Nucleus accumbens (tissue), 56 donors: ENCODE results near the gene GANAB.
"Not testable (repeated sequence)": the region's sequence is repeated elsewhere in the genome, so short reads cannot be mapped to it uniquely, and the experiment has no call there.

Source experiments
- DNase-seq, 56 donors: peaks; one replicate each; lab custom pipeline; 2025; lab: John Stamatoyannopoulos, UW

GANAB gene

DNA sequence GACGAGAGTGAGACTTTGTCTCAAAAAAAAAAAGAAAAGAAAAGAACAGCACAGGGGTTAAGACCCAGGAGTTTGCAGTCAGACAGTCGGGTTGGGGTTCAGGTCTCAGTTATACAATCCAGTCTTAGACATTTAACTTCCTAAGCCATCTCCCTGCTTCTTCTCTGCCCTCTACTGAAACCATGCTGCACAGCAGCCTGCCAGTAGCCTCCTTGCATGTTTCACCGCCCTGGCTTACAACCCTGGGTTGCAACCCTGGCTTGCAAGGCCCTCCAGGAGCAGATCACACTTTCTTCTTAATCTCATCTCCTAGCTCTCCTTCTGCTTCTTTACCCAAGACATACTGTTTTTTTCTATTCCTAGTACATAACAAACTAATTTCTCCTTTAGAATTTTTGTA is 18.7 kb downstream of the GANAB start:
- DNase-seq: no peak

DNA sequence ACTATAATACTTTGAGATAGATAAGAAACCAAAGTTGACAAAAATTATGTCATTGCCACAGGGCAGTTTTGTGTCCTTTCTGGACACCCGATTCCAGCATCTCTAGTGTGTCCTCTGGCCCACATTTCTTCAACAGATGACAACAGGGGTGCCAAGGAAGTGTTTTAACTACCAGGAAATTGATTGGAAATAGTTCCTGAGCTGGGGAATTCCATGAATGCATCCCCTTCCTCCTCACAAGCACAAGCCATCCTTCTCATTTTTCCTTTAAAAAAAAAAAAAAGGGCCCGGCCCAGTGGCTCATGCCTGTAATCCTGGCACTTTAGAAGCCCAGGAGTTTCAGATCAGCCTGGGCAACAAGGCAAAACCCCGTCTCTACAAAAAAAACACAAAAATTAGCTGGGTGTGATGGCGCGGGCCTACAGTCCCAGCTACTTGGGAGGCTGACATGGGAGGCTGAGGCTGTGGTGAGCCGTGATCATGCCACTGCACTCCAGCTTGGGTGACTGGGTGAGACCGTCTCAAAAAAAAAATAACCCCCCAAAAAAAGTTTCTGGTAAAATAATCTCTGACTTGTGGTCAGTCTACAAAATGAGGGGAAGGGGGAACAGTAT is 23.8 kb downstream of the GANAB start:
- no peak for DNase-seq

DNA sequence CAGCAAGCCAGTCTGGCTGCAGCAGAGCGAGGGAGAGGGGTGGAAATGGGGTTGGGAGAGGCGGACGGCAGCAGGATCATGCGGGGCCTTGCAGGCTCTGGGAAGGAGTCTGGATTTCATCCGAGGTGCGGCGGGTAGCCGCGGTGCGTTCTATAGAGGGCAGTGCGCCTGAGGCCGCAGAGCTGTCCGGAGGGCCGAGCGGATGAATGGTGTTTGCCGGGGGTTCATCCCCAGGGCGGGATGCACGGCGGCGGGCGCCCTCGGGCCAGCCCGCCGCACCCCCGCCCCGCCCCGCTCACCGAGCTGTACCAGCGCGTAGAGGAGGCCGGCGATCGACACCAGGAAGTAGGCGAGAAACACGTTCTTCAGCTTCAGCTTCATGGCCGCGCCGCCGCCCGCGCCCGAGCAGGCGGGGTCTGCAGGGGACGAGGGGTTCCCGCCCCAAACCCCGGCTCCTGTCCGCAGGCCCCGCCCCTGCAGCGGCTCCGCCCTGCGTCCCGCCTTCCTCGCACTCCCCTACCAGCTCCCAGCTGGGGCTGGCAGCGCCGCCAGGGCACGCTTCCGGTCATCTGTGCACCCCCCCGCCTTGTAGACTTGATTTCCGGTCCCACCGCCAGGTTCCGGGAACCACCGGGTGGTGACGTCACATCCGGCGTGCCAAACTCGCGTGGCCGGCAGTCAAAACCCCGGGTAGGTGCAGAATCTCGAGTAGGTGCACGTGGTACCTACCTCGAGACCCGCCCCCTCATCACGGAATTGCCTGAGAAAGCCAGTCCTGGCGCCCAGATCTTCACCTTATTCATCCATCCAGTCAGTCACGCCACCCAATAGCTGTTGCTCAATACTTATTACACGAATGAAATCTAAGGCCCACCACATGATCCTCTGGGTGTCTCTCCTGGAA is 24.6 kb downstream of the GANAB start, which contains the start of gene B3GAT3:
B3GAT3 (minus strand) TSS at position 420 of the 904 bp plus-strand sequence; CDS start at position 381, 39 bp downstream.
- peak; percentile 64 to 99 (median 96) for DNase-seq

DNA sequence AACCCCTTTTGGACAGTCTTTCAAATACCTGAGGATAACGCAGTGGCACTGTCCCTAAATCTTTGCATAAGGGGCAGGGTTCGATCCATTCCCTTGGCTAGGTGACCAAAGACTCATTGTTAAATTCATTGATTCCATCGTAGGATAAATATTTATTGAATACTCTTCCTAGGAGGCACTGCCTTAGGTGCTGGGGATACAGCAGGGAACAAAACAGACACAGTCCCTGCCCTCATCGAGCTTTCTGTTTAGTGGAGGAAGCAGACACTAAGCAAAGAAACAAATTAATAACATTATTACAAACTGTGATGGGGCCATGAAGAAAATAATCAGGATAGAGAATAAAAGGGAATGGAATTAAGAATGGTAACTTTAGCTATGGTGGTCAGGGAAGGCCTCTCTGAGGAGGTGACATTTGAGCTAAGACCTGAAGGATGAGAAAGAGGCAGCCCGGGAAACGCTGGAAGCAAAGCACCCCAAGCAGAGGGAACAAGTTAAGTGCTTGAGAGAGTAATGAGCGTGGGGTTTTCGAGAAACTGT is 25.3 kb downstream of the GANAB start:
- no peak for DNase-seq

DNA sequence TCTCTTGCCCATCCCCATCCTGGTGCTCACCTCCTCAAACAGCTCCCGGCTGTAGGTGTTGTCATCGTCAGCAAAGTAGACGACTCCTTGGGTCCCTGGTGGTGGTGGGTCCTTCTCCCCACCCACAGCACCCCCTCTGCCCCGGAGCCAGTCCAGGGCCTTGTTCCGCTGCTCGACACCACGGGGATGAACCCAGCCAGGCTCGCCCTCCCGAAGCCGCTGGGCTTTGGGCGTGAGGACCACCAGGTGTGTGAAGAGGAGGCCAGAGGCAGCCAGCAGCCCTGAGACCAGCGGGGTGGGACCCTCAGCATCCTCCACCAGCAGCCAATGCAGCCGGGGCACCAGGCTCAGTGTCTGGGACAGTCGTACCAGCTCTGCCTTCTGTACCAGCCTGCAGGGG is 29.5 kb downstream of the GANAB start:
- DNase-seq: not testable (repeated sequence)

DNA sequence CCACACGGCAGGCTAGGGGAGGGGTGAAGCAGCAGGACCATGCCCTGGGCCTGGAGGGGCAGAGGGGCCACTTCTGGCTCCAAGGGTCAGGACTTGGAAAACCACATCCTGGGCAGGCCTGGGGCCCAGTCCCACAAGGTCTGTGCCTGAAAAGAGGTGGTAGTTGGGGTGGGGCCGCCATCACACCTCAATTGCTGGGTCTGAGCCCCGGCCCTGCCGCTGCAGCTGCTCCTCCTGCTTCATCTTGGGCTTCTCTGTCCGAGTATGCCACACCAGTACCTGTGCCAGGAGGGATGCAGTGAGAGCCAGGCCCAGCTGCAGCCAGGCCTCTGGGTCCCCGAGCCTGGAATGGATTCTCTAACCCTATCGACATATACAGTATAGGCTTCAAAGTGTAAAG is 30.9 kb downstream of the GANAB start:
- DNase-seq: no peak

DNA sequence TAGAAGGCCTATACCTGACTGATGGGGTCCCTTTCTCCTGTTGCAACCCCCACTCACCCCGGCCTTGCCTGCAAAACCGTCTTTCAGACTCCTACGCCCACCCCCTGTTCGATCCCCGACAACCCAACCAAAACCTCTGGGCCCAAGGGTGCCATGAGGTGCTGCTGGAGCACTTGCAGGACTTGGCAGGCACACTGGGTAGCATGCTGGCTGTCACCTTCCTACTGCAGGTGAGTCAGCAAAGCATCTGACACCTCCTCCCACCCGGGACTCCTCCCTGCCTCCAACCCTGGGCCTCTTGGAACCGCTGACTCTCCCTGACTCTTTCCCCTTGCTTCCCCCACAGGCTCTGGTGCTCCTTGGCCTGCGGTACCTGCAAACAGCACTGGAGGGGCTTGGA is 32.1 kb downstream of the GANAB start:
- peak in 39 of 56 donors; percentile 11 to 81 (median 46) for DNase-seq

DNA sequence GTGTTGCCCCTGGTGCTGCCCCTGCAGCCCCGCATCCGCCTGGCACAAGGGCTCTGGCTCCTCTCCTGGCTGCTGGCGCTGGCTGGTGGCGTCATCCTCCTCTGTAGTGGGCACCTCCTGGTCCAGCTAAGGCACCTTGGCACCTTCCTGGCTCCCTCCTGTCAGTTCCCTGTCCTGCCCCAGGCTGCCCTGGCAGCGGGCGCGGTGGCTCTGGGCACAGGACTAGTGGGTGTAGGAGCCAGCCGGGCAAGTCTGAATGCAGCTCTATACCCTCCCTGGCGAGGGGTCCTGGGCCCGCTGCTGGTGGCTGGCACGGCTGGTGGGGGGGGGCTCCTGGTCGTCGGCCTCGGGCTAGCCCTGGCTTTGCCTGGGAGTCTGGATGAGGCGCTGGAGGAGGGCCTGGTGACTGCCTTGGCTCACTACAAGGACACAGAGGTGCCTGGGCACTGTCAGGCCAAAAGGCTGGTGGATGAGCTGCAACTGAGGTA is 33.1 kb downstream of the GANAB start:
- peak in 27 of 56 donors; percentile 31 to 85 (median 64) for DNase-seq

DNA sequence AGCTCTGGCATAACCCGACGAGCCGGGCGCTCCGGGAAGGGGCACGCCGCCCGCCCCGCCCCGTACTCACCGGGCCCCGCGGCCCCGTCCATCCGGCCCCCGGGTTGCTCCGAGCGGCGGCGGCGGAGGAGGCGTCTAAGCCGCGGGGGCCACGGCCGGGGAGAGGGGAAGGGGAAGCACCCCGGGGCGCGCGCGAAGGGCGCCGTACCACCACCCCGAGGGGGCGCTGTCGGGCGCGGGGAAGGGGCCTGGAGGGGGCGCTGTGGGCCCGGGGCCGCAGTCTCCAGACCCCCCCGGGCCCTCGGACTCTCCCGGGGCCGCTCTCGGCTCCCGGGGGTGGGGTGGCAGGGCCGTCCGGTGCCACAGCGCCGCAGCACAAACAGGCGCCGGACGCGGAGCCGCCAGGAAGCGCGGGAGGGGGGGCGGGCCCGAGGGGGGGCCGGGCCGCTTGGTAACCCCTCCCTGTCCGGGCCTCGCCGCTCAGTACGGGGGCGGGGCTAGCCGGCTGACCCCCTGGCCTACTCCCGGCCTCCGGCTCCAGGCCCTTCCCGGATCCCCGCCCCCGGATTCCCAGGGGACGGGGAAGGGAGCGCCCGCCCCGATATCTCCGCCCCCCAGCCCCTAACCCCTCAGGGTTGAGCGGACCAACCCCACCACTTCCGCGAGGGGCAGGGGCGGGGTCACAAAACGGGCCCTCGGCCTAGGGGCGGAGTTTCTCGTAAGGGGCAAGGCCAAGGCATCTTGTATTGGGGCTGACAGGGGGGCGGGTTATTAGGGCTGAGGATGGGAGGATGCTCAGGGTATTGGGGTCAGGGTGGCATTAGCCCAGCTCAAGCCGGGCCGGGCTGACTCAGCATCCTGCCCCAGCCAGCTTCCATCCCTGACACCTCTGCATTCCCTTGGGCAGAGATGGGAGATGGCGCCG is 33.8 kb downstream of the GANAB start, which contains the start of the genes EML3 and ROM1:
EML3 (minus strand) TSS at position 410 of the 925 bp plus-strand sequence; CDS start at position 92, 318 bp downstream.
ROM1 (plus strand) TSS at position 892 of the 925 bp plus-strand sequence; CDS start at position 917, 25 bp downstream.
- DNase-seq: peak in 54 of 56 donors; percentile 45 to 95 (median 78)

DNA sequence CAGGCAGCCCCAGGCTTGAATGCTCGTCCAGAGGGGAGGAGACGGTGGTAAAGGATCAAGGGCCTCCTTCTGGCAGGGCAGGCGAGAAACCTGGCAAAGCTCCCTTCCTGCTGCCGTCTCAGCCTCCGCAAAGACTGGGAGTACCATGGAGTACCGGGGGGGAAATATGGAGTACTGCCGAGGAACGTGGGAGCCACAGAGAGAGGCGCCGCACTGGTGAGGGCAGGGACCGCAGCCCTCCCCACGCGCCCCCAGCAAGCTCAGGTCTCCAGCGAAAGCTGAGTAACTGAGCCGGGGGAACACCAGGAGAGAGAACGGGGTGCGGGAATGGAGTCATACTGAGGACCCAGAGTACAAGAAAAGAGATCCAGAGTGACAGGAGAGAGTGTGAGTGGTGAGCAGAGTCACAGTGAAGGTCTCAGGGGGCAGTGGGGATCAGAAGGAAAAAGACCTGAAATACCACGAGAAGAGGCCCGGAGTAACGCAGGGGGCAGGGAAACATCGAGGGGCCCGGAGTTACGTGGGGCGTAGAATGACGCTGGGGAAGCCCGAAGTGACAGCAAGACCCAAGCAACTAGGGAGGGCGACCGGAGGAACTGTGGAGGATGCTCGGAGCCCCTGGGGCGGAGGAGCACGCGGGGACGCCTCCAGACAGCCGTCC is 34.6 kb downstream of the GANAB start:
- peak in 38 of 56 donors; percentile 8 to 73 (median 33) for DNase-seq

DNA sequence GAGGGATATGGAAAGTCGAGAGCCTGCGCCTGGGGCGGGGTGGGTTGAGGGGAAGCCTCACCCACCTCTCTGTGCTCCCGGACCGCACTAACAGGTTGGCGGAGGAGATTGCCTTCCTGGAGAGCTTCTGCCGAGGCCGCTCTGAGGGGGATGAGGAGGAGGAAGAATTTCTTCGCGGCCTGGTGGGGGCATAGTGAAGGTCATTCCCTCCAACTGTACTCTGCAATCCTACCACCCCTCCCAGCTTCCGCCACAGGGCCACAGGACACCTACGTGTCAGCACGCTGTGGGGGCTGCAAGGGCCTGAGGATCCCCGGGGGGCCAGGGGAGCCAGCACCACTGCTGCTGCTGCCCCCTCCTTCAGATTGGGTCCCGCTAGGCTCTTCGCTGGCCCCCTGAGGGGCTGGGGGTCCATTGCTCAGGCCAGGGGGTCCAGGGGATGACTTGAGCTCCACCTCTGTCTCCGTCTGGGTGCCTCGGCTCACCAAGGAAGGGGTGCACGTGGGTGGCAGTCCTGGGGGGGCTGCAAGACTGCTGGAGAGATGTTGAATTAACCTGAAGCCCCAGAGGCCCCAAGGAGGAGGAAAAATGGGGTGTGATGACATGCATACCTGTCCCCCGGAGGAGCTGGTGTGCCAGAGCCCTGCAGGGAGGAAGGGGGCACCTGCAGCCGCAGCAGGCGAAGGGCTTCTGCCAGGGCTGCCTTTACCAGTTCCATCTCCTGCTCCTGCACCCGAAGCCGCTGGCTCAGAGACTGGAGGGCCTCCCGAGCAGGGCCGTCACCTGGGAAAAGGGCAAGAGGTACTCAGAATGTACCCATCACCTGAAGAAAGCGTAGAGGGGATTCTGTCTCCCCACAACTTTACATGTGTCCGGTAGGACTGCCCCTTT is 35.4 kb downstream of the GANAB start:
- DNase-seq: no peak

DNA sequence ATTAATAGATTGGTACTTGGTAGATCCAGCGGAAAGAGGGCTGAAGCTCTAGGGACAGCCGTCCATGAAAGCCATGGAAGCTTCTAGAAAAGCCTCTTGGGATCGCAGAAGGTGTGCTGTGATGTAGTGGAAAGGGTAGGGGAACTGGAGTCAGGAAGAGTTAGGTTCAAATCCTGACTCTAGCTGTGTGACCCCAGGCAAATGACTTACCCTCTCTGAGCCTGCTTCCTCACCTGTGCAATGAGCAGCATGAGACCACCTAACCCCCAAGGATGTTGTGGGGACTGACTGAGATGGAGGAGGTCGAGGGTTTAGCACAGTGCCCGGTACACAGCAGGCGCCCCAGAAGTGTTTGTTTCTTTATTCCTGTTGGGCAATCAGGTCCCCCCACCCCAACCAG is 36.0 kb downstream of the GANAB start:
- DNase-seq: no peak

DNA sequence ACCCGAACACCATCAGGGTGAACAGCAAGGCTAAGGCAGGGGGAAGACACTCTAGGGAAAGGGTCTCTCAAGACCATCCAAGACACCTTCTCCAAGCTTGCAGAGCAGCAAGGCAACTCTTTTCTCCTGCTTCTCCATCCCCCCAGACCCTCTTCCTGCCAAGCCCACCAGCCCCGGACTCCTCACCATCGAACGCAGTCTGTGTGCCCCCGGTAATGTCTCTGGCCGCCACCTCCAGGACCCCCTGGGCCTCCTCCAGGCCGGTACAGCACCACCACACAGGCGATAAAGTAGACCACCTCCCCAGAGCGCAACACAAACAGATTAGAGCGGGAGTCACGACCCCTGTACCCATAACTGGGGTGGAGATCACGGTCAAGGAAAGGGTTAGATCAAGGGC is 37.6 kb downstream of the GANAB start:
- no peak for DNase-seq

DNA sequence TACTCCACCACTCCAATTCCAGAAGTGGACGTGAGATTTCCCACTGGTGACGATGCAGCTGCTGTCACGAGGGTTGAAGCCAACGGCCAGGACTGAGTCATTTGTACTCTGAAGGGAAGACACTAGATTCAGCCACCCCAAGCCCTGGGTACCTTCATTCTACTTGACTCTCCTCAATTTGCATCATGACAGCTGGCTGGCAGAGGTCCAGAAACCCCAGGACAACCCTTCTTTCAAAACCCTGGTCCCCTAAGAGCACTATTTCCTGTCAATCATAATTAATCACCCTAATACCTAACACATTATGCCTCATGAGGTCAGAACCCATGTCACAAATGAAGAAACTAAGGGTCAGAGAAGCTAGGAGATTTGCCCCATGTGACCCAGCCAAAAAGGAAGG is 38.7 kb downstream of the GANAB start:
- no peak for DNase-seq

DNA sequence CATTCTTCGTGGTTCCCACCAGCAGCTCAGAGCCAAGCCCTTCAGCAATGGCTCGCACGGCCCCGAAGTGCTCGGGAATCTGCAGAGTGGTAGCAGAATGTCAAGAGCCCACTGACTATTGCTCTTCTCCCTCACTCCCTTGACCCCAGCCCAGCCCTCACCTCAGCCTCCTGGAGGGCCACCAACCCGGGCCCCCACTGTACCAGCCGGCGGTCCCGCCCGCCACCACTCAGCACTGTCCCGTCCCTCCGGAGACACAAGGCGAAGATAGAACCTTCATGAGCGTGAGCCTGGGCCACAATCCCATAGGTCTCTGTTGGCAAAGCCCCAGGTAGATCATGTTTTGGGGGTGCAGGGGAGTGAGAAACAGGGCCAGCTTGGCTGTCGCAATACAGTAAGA is 40.5 kb downstream of the GANAB start:
- DNase-seq: no peak

DNA sequence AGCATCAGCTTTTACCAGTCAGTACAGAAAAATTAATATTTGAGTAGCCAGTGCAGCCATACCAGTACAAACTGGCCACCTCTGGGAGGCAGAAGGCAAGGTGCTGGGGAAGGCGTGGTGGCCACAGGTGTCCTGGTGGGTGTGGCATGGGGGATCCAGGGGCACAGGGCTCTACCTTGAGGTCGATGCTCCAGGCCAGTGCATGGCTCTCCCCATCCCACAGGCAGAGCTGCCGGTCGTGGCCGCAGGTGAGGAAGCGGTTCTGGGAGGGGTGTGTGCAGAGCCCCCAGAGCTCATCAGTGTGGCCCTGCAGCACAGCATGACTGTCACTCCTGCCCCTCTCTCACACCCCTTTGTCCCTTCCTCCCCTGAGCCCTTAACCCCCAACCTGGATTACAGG is 40.9 kb downstream of the GANAB start:
- no peak for DNase-seq

DNA sequence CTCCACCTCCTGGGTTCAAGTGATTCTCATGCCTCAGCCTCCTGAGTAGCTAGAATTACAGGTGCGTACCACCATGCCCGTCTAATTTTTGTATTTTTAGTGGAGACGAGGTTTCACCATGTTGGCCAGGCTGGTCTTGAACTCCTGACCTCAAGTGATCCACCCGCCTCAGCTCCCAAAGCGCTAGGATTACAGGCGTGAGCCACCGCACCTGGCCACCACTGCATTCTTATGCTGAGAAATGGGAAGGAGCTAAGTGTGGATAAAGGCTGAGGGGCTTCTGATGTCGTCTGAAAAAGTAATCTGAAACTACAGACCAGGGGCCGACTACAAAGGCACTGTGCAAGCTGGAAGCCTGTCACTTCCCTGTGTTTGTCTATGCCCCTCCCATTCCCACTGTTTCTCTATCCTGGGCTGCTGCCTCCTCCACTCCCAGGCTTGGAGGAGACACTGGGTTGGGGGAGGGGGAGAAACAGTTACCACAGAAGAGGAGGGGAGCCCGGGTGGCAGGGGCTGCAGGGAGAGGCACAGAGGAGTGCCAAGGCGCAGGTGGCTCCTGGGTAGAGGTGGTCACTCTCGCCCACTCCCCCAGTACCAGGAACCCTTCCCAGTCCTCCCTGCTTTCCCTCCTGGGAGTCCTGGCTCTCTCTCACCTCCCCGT is 41.8 kb downstream of the GANAB start:
- peak in 3 of 56 donors; percentile 2 to 23 (median 7) for DNase-seq
